Measurements from ENCODE around the gene SIK3. TPM values are rescaled to one million over a fixed set of nuclear protein-coding genes. Genes with fewer than 3 reads are reported as not detected.

SIK3 gene
- polyA plus RNA-seq, 1 of the 3 experiments (the other 2 are of a cell fraction), result 5.1 TPM

DNA sequence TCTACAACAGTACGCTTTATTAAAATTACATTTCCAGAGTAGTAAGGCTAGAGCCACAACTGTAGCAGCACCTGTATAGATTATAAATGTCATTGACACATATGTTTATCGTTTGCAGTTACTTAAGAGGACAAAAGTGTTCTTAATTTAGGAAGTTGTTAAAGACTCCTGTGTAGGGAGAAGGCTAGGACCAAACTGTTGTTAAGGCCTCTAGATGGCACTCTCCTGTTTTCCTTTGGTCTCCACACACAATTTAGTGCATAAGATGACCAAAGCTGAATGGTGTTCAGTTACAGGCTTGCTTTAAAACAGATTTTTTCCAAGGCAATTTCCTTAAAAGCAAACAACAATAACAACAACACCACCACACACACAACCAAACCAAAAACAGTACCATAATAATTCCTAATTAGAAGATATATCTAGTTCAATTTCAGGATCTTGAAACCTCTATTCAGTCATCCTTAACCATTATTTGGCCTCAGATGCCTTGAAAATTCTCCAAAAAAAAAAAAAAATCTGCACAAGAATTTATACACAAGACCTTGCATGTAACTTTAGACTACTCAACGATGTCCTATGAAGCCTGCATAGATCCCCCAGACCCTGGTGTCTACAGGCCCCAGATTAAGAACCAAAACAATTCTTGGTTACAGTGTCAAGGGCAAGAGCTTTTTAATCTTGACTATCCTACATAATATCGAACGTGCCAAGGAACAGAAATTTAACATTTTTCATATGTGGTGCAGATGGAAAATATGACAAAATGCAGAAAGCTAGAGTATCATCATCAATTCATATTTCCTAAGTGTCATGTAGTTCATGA lies 218.2 kb downstream of the SIK3 start:
- peak; percentile 80 for TF ChIP-seq SMC3 (IDR thresholded peaks at IDR 0.05; ENCODE audit: low read depth, low read length)
- TF ChIP-seq RFX5 (IDR thresholded peaks at IDR 0.05; ENCODE audit: low read length), result no peak
- no peak for TF ChIP-seq ELF1 (IDR thresholded peaks at IDR 0.05)
- peak; percentile 86 for TF ChIP-seq RAD21 (IDR thresholded peaks at IDR 0.05; ENCODE audit: low read length)
- no peak for TF ChIP-seq MAX (IDR thresholded peaks at IDR 0.05; ENCODE audit: low read depth)
- TF ChIP-seq CTCF (IDR thresholded peaks at IDR 0.05), result peak; percentile 86
- TF ChIP-seq GABPA (IDR thresholded peaks at IDR 0.05; ENCODE audit: low read depth), result no peak
- TF ChIP-seq, protein P1, sequence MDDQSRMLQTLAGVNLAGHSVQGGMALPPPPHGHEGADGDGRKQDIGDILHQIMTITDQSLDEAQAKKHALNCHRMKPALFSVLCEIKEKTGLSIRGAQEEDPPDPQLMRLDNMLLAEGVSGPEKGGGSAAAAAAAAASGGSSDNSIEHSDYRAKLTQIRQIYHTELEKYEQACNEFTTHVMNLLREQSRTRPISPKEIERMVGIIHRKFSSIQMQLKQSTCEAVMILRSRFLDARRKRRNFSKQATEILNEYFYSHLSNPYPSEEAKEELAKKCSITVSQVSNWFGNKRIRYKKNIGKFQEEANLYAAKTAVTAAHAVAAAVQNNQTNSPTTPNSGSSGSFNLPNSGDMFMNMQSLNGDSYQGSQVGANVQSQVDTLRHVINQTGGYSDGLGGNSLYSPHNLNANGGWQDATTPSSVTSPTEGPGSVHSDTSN (IDR thresholded peaks at IDR 0.05), result no peak
- no peak for TF ChIP-seq EP300 (IDR thresholded peaks at IDR 0.05; ENCODE audit: borderline replicate concordance in 1 of 2, low read depth in 1 of 2, low read length in 1 of 2)
- no peaks in the 10 kb centered on the region; a peak in 2 of 4 replicates for H3K4me1 ChIP-seq (ENCODE audit: control insufficient read depth in 1 of 2, insufficient read depth in 2 of 2, low read depth in 1 of 2, low read length in 1 of 2)
- WGBS (ENCODE audit: low lambda C conversion rate), result 62% methylated on average over 5 of the region's 5 CpGs
- peaks cover 7% of the 10 kb centered on the region for H3F3A ChIP-seq (replicated peaks; ENCODE audit: insufficient read depth)
- DNase-seq, result peak; percentile 58
- CTCF ChIA-PET, result interaction anchor here (0.6 to 5.3 kb wide), 34 partner anchors 9 to 350 kb away, joined by 3 to 79 read pairs (median 4); partner anchors contain the start of gene APOA5
- no peaks in the 10 kb centered on the region for H3K27me3 ChIP-seq (ENCODE audit: insufficient read depth)
- POLR2A ChIA-PET, result no interaction called here
- no peaks in the 10 kb centered on the region for H3K9me3 ChIP-seq
- no peaks in the 10 kb centered on the region for H3K79me2 ChIP-seq (ENCODE audit: insufficient read depth)
- H3K36me3 ChIP-seq (replicated peaks in 1 of 2; ENCODE audit: control insufficient read depth in 1 of 2, insufficient read depth in 2 of 2, low read length in 1 of 2), result peaks cover 0 to 3% of the 10 kb centered on the region in 2 experiments
- H3K9me2 ChIP-seq, result no peaks in the 10 kb centered on the region
- no peak overlapping the region; a peak in 1 of 4 replicates for H3K4me3 ChIP-seq (ENCODE audit: low read depth in 2 of 2, low read length in 1 of 2)
- H3K27ac ChIP-seq (ENCODE audit: low read depth in 2 of 2, low read length in 1 of 2), result no peak overlapping the region; a peak in 1 of 4 replicates
- H3K4me2 ChIP-seq, result no peak overlapping the region
- no peak overlapping the region for H3K9ac ChIP-seq
- H2AFZ ChIP-seq (ENCODE audit: low read depth), result no peak overlapping the region
- no peaks in the 10 kb centered on the region for H4K20me1 ChIP-seq (ENCODE audit: insufficient read depth)

GRCh38 chr11:116876656-116877055 lies 221.6 kb downstream of the SIK3 start:
- Histone ChIP-seq H3F3A (replicated peaks; ENCODE audit: insufficient read depth) (peaks cover 6% of the 10 kb centered on the region), H3K4me3 (ENCODE audit: low read depth in 2 of 2, low read length in 1 of 2) (no peak overlapping the region), H3K79me2 (ENCODE audit: insufficient read depth) (no peaks in the 10 kb centered on the region), H3K27me3 (ENCODE audit: insufficient read depth) (no peaks in the 10 kb centered on the region), H3K9me3 (no peaks in the 10 kb centered on the region), H3K9ac (no peak overlapping the region), H3K36me3 (replicated peaks in 1 of 2; ENCODE audit: control insufficient read depth in 1 of 2, insufficient read depth in 2 of 2, low read length in 1 of 2) (peaks cover 9 to 22% of the 10 kb centered on the region in 2 experiments), H4K20me1 (ENCODE audit: insufficient read depth) (no peaks in the 10 kb centered on the region), H3K4me1 (ENCODE audit: control insufficient read depth in 1 of 2, insufficient read depth in 2 of 2, low read depth in 1 of 2, low read length in 1 of 2) (peaks cover 0 to 3% of the 10 kb centered on the region in 2 experiments; a peak in 3 of 4 replicates), H3K27ac (ENCODE audit: low read depth in 2 of 2, low read length in 1 of 2) (no peak overlapping the region), H2AFZ (ENCODE audit: low read depth) (no peak overlapping the region), H3K4me2 (no peak overlapping the region), H3K9me2 (no peaks in the 10 kb centered on the region)
- ChIA-PET CTCF (interaction anchor here (0.6 to 2.1 kb wide), 3 partner anchors 41 to 230 kb away, joined by 4 to 12 read pairs (median 6); partner anchors contain the start of gene SIK3), POLR2A (no interaction called here)
- 92% methylated on average over 6 of the region's 8 CpGs for WGBS (ENCODE audit: low lambda C conversion rate)
- DNase-seq, result no peak
- TF ChIP-seq MXI1 (IDR thresholded peaks at IDR 0.05; ENCODE audit: low read depth, low read length), result no peak
- TF ChIP-seq RCOR1 (IDR thresholded peaks at IDR 0.05; ENCODE audit: low read length), result no peak
- TF ChIP-seq, protein P2, sequence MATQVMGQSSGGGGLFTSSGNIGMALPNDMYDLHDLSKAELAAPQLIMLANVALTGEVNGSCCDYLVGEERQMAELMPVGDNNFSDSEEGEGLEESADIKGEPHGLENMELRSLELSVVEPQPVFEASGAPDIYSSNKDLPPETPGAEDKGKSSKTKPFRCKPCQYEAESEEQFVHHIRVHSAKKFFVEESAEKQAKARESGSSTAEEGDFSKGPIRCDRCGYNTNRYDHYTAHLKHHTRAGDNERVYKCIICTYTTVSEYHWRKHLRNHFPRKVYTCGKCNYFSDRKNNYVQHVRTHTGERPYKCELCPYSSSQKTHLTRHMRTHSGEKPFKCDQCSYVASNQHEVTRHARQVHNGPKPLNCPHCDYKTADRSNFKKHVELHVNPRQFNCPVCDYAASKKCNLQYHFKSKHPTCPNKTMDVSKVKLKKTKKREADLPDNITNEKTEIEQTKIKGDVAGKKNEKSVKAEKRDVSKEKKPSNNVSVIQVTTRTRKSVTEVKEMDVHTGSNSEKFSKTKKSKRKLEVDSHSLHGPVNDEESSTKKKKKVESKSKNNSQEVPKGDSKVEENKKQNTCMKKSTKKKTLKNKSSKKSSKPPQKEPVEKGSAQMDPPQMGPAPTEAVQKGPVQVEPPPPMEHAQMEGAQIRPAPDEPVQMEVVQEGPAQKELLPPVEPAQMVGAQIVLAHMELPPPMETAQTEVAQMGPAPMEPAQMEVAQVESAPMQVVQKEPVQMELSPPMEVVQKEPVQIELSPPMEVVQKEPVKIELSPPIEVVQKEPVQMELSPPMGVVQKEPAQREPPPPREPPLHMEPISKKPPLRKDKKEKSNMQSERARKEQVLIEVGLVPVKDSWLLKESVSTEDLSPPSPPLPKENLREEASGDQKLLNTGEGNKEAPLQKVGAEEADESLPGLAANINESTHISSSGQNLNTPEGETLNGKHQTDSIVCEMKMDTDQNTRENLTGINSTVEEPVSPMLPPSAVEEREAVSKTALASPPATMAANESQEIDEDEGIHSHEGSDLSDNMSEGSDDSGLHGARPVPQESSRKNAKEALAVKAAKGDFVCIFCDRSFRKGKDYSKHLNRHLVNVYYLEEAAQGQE (IDR thresholded peaks at IDR 0.05; ENCODE audit: low read depth, low read length), result no peak
- TF ChIP-seq NFIC (IDR thresholded peaks at IDR 0.05; ENCODE audit: borderline replicate concordance), result no peak
